ENCODE results near the gene HNF1B.
"Not testable (repeated sequence)": the region's sequence is repeated elsewhere in the genome, so short reads cannot be mapped to it uniquely, and the experiment has no call there.

HNF1B gene, protein sequence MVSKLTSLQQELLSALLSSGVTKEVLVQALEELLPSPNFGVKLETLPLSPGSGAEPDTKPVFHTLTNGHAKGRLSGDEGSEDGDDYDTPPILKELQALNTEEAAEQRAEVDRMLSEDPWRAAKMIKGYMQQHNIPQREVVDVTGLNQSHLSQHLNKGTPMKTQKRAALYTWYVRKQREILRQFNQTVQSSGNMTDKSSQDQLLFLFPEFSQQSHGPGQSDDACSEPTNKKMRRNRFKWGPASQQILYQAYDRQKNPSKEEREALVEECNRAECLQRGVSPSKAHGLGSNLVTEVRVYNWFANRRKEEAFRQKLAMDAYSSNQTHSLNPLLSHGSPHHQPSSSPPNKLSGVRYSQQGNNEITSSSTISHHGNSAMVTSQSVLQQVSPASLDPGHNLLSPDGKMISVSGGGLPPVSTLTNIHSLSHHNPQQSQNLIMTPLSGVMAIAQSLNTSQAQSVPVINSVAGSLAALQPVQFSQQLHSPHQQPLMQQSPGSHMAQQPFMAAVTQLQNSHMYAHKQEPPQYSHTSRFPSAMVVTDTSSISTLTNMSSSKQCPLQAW

GRCh38 chr17:37744961-37745800 is at the start of gene HNF1B:
Gene HNF1B (minus strand): TSS chr17:37745059. CDS start chr17:37744884, 175 bp downstream.
- DNase-seq (ENCODE audit: low read depth) = no peak

- no peak for DNase-seq (ENCODE audit: low read depth)
Measured at GRCh38 chr17:37792787-37793186, 47.9 kb upstream of the HNF1B start.

- peak; percentile 11 for DNase-seq (ENCODE audit: low read depth)
Measured at GRCh38 chr17:37791447-37792399, 46.9 kb upstream of the HNF1B start.

DNA sequence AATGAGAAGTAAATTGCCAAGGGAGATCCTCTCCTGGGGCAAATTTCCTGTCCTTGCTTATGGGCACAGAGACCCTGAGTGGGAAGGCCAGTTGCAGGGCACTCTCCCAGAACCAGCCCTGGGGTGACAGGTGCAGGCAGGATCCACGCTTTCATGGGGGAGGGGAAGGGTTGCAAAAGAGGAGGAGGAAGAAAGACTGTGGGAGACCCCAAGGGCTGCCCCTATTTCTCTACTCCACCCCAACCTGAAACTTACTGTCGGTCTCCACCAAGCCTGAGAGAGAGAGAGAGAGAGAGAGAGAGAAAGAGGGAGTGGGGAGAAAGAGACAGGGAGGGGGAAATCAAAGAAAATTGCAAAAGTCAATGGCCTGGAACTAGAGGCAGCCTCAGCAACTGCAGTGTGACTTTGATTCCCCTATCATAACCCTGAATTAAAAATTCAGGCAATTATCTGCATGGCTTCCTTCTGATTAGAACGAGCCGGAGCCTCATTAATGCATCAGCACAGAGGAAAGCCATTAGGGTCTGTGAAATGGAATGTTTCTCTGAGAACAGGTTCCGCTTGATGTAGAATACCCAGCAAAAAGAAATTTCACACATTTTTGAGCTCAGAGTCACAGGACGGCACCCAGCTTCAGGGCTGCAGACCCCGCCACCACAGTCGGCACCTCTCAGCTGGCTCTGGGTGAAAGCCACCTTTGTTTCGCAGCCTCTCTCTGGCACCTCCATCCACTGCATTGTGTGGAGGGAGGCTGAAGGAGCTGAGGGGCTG is 45.1 kb upstream of the HNF1B start:
- DNase-seq (ENCODE audit: low read depth) = no peak

GRCh38 chr17:37789021-37789565 is 44.2 kb upstream of the HNF1B start:
- no peak for DNase-seq (ENCODE audit: low read depth)

DNA sequence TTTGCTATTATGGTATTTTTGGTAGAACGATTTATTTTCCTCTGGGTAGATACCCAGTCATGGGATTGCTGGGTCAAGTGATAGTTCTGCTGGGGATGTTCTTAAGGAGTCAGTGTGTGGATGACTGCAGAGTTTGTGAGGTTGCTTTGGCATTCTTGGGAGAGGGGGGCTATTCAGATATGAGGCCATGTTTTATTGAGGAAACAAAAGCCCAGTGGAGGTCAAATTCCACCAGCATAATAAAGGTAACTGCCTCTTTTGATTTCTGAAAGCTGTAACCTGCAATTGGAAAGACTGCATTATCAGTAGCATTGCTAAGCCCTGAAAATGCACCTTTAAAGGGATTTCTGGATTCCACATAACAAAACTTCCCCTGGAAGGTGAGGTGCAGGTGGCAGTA is 43.7 kb upstream of the HNF1B start:
- DNase-seq (ENCODE audit: low read depth) = no peak

DNA sequence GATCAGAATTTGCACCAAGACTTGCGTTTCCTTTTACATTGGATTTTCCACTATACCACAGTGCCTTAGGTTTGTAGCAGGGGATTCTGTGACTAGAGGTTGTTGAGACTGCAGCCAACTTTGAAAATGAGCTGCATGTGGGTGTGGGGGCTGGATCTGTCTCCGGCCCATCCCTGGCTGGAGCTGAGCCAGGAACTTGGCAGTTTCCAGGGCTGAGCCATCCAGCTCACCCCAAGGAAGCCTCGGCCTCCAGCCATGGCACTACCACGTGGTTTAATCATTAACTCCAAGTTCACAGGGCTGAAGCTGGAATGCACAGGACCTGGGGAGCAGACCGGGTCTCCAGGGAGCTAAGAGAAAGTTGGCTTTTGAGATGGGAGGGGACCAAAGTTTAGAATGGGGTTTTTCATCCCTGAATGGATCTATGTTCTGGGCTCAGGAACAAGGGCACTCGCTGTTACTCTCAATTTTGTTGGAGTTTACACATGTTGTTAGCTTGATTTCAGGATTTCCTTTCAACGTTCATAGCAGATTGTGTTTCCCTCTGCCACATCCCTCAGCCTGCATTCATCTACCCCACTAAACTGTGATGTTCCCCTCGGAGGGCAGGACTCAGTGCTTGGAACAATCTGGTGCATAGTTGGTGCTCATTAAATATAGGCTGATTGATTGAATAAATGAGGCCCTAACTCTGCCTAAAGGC is 42.3 kb upstream of the HNF1B start:
- DNase-seq (ENCODE audit: low read depth) = no peak

DNA sequence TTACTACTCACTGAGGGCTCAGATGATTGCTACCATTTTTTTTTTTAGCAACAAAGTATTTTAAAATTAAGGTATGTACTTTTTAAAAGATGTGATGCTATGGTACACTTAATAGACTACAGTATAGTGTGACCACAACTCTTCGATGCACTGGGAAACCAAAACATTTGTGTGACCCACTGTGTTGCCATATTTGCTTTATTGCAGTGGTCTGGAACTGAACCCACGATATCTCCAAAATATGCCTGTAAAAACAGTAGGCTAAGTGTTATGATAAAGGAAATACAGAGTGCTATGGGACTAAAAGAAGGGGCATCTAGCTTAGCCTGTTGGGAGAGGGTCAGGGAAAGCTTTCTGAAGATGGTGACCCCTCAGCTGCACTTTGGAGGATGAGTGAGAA is 41.6 kb upstream of the HNF1B start:
- no peak for DNase-seq (ENCODE audit: low read depth)

DNA sequence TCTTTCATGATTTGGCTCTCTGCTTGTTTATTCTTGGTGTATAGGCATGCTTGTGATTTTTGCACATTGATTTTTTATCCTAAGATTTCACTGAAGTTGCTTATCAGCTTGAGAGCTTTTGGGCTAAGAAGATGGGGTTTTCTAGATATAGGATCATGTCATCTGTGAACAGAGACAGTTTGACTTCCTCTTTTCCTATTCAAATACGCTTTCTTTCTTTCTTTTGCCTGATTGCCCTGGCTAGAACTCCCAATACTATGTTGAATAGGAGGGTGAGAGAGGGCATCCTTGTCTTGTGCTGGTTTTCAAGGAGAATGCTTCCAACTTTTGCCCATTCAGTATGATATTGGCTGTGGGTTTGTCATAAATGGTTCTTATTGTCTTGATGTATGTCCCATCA is 37.6 kb upstream of the HNF1B start:
- not testable (repeated sequence) for DNase-seq (ENCODE audit: low read depth)

- no peak for DNase-seq (ENCODE audit: low read depth)
Measured at GRCh38 chr17:37781451-37781850, 36.6 kb upstream of the HNF1B start.

DNA sequence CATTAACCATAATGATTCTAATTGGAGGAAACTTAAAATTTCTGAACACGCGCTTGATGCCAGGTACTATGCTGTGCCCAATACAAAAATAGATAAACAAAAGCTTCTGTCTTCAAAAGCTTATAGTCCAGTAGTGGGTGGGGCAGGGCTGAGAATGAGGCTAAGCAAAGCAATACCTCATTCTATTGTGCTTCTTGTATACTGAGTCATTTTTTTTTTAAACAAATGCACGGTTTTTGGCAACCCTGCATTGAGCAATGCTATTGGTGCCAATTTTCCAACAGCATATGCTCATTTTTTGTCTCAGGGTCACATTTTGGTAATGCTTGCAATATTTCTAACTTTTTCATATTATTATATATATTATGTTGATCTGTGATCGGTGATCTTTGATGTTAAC is 34.7 kb upstream of the HNF1B start:
- DNase-seq (ENCODE audit: low read depth) = no peak

GRCh38 chr17:37774504-37774903 is 29.6 kb upstream of the HNF1B start:
- DNase-seq (ENCODE audit: low read depth) = no peak

GRCh38 chr17:37772982-37773381 is 28.1 kb upstream of the HNF1B start:
- no peak for DNase-seq (ENCODE audit: low read depth)

GRCh38 chr17:37770631-37771518 is 26.0 kb upstream of the HNF1B start:
- no peak for DNase-seq (ENCODE audit: low read depth)

DNA sequence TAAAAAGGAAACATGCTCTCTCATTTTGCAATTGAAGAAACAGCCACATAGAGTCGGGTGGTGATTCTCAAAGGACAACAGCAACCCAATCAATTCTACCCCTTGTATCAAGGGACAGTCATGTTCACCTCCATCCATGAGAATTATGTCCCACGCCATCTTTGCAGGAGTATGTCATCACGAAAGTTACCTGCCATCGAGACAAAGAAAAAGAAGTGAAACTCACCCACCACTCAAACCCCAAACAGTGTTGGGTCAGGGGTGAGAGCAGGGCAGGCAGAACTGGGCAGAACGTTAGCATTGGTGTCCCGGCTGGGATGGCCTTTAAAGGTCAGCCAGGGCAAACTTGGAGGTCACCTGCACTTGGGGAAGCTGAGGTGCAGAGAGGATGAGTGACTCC is 24.2 kb upstream of the HNF1B start:
- DNase-seq (ENCODE audit: low read depth) = no peak

- no peak for DNase-seq (ENCODE audit: low read depth)
Measured at GRCh38 chr17:37768438-37768837, 23.6 kb upstream of the HNF1B start.

DNA sequence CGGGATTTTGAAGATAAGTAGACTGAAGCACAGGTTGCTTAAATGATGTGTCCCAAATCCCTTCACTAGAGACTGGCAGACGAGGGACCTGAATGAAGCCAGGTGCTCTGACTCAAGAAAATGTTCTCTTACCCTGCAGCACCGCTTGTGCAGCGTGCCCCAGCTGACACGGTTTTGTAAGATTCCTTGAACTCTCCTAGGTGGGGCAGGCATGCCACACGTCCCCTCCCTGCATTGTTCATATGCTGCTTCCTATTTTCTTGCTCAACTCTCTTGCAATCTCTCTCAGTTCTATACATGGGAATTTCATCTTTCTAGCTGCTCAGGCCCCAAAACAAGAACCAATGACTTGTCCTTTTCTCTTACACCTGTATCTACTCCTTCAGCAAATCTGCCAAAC is 22.1 kb upstream of the HNF1B start:
- DNase-seq (ENCODE audit: low read depth) = no peak

DNA sequence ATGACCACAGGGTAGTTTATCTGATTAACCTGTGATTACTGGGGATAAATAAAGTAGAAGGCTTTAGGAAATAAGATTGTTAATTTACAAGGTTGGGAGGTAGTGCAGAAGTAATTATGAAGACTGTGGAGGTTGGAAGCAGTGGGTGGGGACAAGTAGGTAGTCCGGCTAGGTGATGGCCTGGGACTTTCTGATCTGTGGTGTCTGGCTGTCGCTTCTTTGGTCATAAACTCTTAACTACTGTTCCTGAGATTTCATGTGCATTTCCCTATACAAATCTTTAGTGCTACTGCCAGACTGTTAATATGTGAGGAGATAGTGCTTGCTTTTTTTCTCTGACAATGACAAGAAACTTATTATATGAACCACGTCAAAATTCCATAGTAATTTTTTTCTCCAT is 19.5 kb upstream of the HNF1B start:
- no peak for DNase-seq (ENCODE audit: low read depth)

- DNase-seq (ENCODE audit: low read depth) = no peak
Measured at GRCh38 chr17:37762666-37763065, 17.8 kb upstream of the HNF1B start.
